ENCODE measurements around the gene TLCD2. TPM values are rescaled to one million over a fixed set of nuclear protein-coding genes. Genes with fewer than 3 reads are reported as not detected.

TLCD2 gene
- total RNA-seq, 1 donor from 2014 or later, result 8.6 TPM

DNA sequence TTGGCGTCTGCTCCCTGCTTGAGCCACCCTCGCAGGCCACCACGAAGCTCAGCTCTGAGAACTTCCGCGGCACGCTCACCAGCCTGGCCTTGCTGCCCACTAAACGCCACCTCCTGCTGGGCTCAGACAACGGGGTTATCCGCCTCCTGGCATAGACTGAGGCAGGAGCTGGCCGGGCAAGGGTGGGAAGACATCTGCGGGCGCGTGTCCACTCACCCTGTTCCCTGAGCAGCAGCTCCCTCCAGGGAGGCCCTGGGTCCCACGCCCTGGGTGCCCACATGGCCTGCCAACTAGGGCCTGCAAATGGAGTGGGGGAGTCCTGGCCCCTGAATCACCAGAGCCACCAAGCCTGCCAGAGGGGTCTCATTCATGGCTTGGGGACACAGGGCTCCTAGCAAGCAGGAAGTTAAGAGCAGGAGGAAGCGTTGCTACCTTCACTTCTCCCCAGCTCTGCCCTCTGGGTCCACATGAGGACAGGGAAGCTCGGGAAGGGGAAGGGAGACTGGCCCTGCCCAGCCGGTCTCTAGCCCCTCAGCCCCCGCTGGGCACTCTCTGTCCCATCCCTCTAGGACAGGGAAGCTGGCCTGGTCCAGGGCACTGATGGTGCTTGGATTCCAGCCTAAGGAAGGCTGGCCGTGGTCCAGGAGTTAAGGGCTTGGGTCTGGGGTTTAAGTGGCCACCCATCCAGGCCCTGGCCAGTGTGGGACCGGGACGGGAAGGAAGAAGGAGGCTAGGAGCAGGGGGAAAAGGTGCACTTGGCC lies 27.5 kb upstream of the TLCD2 start:
- no peak for TF ChIP-seq CTCF (IDR thresholded peaks at IDR 0.05; ENCODE audit: unreplicated experiment)
- H3K9me3 Mint-ChIP-seq, result no peaks in the 10 kb centered on the region
- no peak overlapping the region for H3K27ac Mint-ChIP-seq
- peaks cover 12% of the 10 kb centered on the region for H3K4me1 Mint-ChIP-seq
- no peak overlapping the region for H3K4me3 Mint-ChIP-seq
- H3K36me3 Mint-ChIP-seq, result peaks cover 13% of the 10 kb centered on the region
- no peaks in the 10 kb centered on the region for H3K27me3 Mint-ChIP-seq (ENCODE audit: low read depth)
- no peak for DNase-seq (ENCODE audit: low spot score in 2 of 2, unreplicated experiment in 2 of 2)

DNA sequence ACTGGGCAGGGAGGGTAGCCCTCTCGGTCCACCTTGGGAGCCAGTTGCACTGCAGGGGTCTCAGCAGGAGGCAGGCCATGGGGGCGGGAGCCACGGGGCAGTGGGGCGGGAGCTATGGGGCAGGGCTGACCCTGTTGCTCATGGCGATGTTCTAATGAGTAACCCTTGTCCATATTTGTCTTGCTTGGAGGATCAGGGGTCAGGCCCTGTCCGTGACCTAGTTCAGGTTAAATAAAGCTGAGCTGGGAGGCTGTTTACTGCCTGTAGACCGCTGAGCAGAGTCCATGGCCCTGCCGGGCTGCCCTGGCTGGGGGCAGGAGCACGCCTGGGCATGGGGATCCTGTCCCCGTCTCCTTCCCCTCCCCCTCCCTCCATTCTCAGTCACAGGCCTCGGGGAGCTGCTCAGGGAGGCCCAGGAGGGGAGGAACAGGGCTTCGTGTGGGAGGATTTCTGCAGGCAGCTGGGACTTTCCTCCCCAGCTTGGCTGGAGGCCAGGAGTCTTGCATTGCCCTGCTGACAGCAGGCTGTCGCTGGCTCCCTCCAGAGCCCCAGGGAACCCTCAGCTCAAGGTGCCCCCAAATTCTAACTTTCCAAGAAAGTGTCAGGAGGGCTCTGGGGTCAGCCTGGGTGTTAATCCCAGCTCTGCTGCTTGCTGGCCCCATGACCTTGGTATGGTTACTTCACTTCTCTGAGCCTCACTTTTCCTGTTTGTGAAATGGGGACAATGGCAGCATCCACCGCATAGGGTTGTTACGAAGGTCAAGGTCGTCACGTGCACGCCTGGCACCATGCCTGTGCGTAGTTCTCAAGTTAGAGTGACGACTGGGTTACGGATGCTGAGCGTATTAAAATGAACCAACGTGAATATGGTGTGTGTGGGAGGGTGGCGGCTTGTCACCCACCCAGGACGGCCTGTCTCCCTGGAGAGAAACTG lies 26.4 kb upstream of the TLCD2 start:
- Mint-ChIP-seq H3K36me3 (peaks cover 13% of the 10 kb centered on the region), H3K27me3 (ENCODE audit: low read depth) (no peaks in the 10 kb centered on the region), H3K9me3 (no peaks in the 10 kb centered on the region), H3K4me1 (peaks cover 9% of the 10 kb centered on the region), H3K4me3 (no peak overlapping the region), H3K27ac (no peak overlapping the region)
- peak in 1 of 2 experiments; percentile 61 for DNase-seq (ENCODE audit: low spot score in 2 of 2, unreplicated experiment in 2 of 2)
- TF ChIP-seq CTCF (IDR thresholded peaks at IDR 0.05; ENCODE audit: unreplicated experiment), result no peak

DNA sequence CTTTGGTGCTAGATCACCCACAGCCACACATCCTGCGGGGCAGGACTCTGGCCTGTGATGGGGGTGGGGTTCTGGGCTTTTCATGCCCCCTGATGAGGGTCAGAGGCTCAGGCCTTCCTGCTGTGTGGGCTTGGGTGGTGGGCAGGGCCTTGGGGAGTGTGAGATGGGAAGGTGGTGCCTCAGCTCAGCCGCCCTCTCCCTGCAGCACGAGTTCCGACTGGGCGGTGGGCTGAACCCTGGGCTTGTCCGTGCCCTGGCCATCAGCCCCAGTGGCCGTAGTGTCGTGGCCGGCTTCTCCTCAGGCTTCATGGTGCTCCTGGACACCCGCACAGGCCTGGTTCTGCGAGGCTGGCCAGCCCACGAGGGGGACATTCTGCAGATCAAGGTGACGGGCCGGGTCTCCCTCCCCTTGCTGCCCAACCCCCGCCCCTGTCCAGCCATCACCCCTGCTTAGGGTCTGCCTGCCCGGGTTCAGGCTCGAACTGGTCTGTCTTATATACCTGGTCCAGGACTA lies 25.7 kb upstream of the TLCD2 start:
- Mint-ChIP-seq H3K27me3 (ENCODE audit: low read depth) (no peaks in the 10 kb centered on the region), H3K36me3 (peaks cover 13% of the 10 kb centered on the region), H3K4me1 (peaks cover 9% of the 10 kb centered on the region), H3K4me3 (no peak overlapping the region), H3K9me3 (no peaks in the 10 kb centered on the region), H3K27ac (no peak overlapping the region)
- DNase-seq (ENCODE audit: low spot score in 2 of 2, unreplicated experiment in 2 of 2), result no peak
- TF ChIP-seq CTCF (IDR thresholded peaks at IDR 0.05; ENCODE audit: unreplicated experiment), result no peak

- Mint-ChIP-seq H3K9me3 (no peaks in the 10 kb centered on the region), H3K4me1 (peaks cover 9% of the 10 kb centered on the region), H3K27ac (no peak overlapping the region), H3K36me3 (peaks cover 13% of the 10 kb centered on the region), H3K27me3 (ENCODE audit: low read depth) (no peaks in the 10 kb centered on the region), H3K4me3 (no peak overlapping the region)
- no peak for TF ChIP-seq CTCF (IDR thresholded peaks at IDR 0.05; ENCODE audit: unreplicated experiment)
- no peak for DNase-seq (ENCODE audit: low spot score in 2 of 2, unreplicated experiment in 2 of 2)
These were observed 25.2 kb upstream of the TLCD2 start for GRCh38 chr17:1735418-1735817.

- no peak for TF ChIP-seq CTCF (IDR thresholded peaks at IDR 0.05; ENCODE audit: unreplicated experiment)
- Mint-ChIP-seq H3K4me1 (peaks cover 15% of the 10 kb centered on the region), H3K4me3 (no peak overlapping the region), H3K9me3 (no peaks in the 10 kb centered on the region), H3K27me3 (ENCODE audit: low read depth) (no peaks in the 10 kb centered on the region), H3K36me3 (peaks cover 15% of the 10 kb centered on the region), H3K27ac (no peak overlapping the region)
- DNase-seq (ENCODE audit: low spot score in 2 of 2, unreplicated experiment in 2 of 2), result no peak
These were observed 23.6 kb upstream of the TLCD2 start for GRCh38 chr17:1733759-1734158.
